ENCODE data around the gene NKX1-1.

Gene NKX1-1

GRCh38 chr4:1415681-1415981 is 9.4 kb upstream of the NKX1-1 start:
- H4K20me1 ChIP-seq (ENCODE audit: control insufficient read depth, insufficient read depth, low read depth, low read length): no peaks in the 10 kb centered on the region
- peaks cover 7% of the 10 kb centered on the region; the same call in 1 of the 2 replicates for H3K9me3 ChIP-seq (ENCODE audit: control insufficient read depth, insufficient read depth, low read length)
- no peaks in the 10 kb centered on the region for H3K9me2 ChIP-seq (replicated peaks; ENCODE audit: control insufficient read depth, low read length)
- H3K27ac ChIP-seq (ENCODE audit: low read depth, low read length): no peak overlapping the region
- no peaks in the 10 kb centered on the region for H3K79me2 ChIP-seq (ENCODE audit: control insufficient read depth, low read length)
- no peaks in the 10 kb centered on the region for H3K4me1 ChIP-seq (ENCODE audit: control insufficient read depth, low read length)
- H3K4me3 ChIP-seq (ENCODE audit: low read length): no peak overlapping the region
- H3K36me3 ChIP-seq (ENCODE audit: control insufficient read depth, low read length): no peaks in the 10 kb centered on the region
- no peak for TF ChIP-seq CTCF (IDR thresholded peaks at IDR 0.05; ENCODE audit: low read depth, low read length, poor library complexity, severe bottlenecking)
- TF ChIP-seq EZH2phosphoT487 (IDR thresholded peaks at IDR 0.05; ENCODE audit: borderline replicate concordance, low read length): no peak
- no peak overlapping the region for H3K4me2 ChIP-seq (ENCODE audit: low read length)
- H3F3A ChIP-seq (ENCODE audit: control insufficient read depth, insufficient read depth): no peaks in the 10 kb centered on the region
- no peaks in the 10 kb centered on the region for H3K27me3 ChIP-seq (ENCODE audit: control insufficient read depth, low read length)

DNA sequence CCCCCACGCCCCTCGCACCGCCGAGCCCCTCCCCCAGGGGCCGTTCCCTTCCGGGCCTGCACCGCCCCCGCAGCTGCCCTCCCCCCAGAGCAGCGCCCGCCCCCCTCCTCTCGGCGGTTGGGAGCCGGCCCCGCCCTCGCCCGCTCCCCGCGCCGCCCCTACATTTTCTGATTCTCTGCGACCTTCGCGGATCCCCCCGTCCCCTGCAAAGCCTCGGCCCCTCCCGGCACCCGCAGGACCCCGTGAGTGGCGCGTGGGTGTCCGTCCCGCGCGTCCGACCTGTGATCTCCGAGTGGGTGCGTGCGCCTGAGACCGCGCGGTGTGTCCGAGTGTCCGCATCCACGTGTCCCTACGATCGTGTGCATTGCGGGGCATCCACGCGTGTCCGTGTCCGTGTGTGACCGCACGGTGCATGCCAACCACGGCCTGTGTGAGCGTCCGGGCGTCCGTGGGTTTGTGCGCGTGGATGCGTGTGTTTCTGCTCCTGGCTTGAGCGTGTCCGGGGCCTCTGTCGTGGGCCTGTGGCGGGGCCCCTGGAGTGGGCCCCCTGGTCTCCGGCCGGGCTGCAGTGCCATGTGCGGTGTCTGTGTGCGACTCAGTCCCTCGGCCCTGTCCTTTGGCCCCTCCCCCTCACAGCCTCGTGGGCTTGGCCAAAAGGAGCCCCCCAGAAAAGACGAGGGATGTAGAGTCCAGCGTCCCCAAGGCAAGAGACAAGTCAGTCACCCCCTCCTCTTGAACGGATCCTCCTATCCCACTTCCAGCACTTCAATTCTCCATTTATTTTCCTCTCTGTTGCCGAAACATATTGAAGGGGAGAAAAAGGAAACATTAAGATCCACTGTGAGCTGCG is 8.8 kb upstream of the NKX1-1 start:
- peaks cover 7% of the 10 kb centered on the region; the same call in 1 of the 2 replicates for H3K9me3 ChIP-seq (ENCODE audit: control insufficient read depth, insufficient read depth, low read length)
- H3F3A ChIP-seq (ENCODE audit: control insufficient read depth, insufficient read depth): no peaks in the 10 kb centered on the region
- no peaks in the 10 kb centered on the region for H3K27me3 ChIP-seq (ENCODE audit: control insufficient read depth, low read length)
- no peak overlapping the region for H3K27ac ChIP-seq (ENCODE audit: low read depth, low read length)
- H3K4me3 ChIP-seq (ENCODE audit: low read length): no peak overlapping the region
- H3K4me2 ChIP-seq (ENCODE audit: low read length): no peak overlapping the region
- no peak for TF ChIP-seq CTCF (IDR thresholded peaks at IDR 0.05; ENCODE audit: low read depth, low read length, poor library complexity, severe bottlenecking)
- TF ChIP-seq EZH2phosphoT487 (IDR thresholded peaks at IDR 0.05; ENCODE audit: borderline replicate concordance, low read length): no peak
- no peaks in the 10 kb centered on the region for H3K36me3 ChIP-seq (ENCODE audit: control insufficient read depth, low read length)
- no peaks in the 10 kb centered on the region for H3K4me1 ChIP-seq (ENCODE audit: control insufficient read depth, low read length)
- no peaks in the 10 kb centered on the region for H3K79me2 ChIP-seq (ENCODE audit: control insufficient read depth, low read length)
- H4K20me1 ChIP-seq (ENCODE audit: control insufficient read depth, insufficient read depth, low read depth, low read length): no peaks in the 10 kb centered on the region
- H3K9me2 ChIP-seq (replicated peaks; ENCODE audit: control insufficient read depth, low read length): no peaks in the 10 kb centered on the region

DNA sequence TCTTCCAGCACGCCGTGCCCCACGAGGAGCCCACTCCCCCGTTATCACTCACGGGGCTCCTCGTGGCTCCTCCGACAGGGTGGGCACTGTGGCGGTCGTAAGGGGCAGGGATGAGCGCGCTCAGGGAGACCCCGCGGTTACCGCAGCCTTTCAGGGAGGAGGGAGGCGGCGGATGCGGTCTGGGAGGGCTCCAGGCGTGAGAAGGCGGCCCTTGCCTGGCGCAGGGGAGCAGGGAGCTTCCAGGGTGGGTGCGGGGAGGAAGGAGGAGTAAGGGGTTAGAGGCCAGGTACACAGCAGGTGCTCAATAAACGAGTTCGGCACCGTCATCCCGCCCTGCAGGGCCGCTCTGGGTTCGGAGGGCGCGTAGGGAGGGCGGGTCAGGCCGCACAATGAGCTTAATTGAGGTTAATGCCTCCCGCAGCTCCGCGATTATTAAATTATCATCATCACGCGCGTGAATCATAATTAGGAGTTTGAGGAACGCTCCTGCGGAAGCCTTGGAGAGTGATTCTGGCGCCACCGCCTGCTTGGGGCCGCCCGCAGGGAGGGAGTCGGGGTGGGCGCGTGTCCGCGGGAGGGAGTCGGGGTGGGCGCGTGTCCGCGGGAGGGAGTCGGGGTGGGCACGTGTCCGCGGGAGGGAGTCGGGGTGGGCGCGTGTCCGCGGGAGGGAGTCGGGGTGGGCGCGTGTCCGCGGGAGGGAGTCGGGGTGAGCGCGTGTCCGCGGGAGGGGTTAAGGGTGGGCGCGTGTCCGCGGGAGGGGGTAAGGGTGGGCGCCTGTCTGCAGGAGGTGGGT is 7.6 kb upstream of the NKX1-1 start:
- Histone ChIP-seq H3K9me3 (ENCODE audit: control insufficient read depth, insufficient read depth, low read length) (peaks cover 7% of the 10 kb centered on the region; the same call in 1 of the 2 replicates), H3K4me3 (ENCODE audit: low read length) (no peak overlapping the region), H3K4me1 (ENCODE audit: control insufficient read depth, low read length) (no peaks in the 10 kb centered on the region), H4K20me1 (ENCODE audit: control insufficient read depth, insufficient read depth, low read depth, low read length) (no peaks in the 10 kb centered on the region), H3K4me2 (ENCODE audit: low read length) (no peak overlapping the region), H3K27ac (ENCODE audit: low read depth, low read length) (no peak overlapping the region), H3F3A (ENCODE audit: control insufficient read depth, insufficient read depth) (no peaks in the 10 kb centered on the region), H3K9me2 (replicated peaks; ENCODE audit: control insufficient read depth, low read length) (no peaks in the 10 kb centered on the region), H3K79me2 (ENCODE audit: control insufficient read depth, low read length) (no peaks in the 10 kb centered on the region), H3K36me3 (ENCODE audit: control insufficient read depth, low read length) (no peaks in the 10 kb centered on the region), H3K27me3 (ENCODE audit: control insufficient read depth, low read length) (no peaks in the 10 kb centered on the region)
- TF ChIP-seq EZH2phosphoT487 (IDR thresholded peaks at IDR 0.05; ENCODE audit: borderline replicate concordance, low read length) (no peak), CTCF (IDR thresholded peaks at IDR 0.05; ENCODE audit: low read depth, low read length, poor library complexity, severe bottlenecking) (no peak)
